Activated T-cell treated with anti-CD3 and anti-CD28 coated beads, Interleukin-2, amount 50 U/mL, for 4 hours (primary cell): Measurements from ENCODE around the gene SAMD10. TPM values are rescaled to one million over a fixed set of nuclear protein-coding genes. Genes with fewer than 3 reads are reported as not detected.
A peak's percentile ranks its signal among the peaks of the same experiment; 100 is the strongest.

Source experiments
- ATAC-seq, 2 donors: fragments of 200-7000 bp; cut with Tn5 transposase; one replicate each; pipeline ENCODE4 v1.10.0; 2021
- DNase-seq: peaks from one replicate; pipeline ENCODE4 v3.0.0-alpha.2; 2020
- H3K27me3 Mint-ChIP-seq: one replicate; pipeline ENCODE4 v1.8.0; 2021; ENCODE audit warnings: low read depth, mixed read lengths
- H3K36me3 Mint-ChIP-seq: one replicate; pipeline ENCODE4 v1.8.0; 2022; ENCODE audit warnings: mixed read lengths; ENCODE audit not compliant: insufficient read depth
- H3K4me1 Mint-ChIP-seq: one replicate; pipeline ENCODE4 v1.8.0; 2021; ENCODE audit warnings: low read depth, mixed read lengths
- H3K4me3 Mint-ChIP-seq: one replicate; pipeline ENCODE4 v1.8.0; 2021; ENCODE audit warnings: mild to moderate bottlenecking, moderate library complexity, mixed read lengths
- H3K9me3 Mint-ChIP-seq: one replicate; pipeline ENCODE4 v1.8.0; 2021; ENCODE audit warnings: mixed read lengths
- total RNA-seq, 3 donors: library from RNA; stranded (reverse); gene quantifications; one replicate each; pipeline ENCODE4 v1.2.1, GENCODE V29; 2021

The SAMD10 gene
- total RNA-seq, 3 donors from 2014 or later = 14.6 to 17.4 (median 16.8) TPM

DNA sequence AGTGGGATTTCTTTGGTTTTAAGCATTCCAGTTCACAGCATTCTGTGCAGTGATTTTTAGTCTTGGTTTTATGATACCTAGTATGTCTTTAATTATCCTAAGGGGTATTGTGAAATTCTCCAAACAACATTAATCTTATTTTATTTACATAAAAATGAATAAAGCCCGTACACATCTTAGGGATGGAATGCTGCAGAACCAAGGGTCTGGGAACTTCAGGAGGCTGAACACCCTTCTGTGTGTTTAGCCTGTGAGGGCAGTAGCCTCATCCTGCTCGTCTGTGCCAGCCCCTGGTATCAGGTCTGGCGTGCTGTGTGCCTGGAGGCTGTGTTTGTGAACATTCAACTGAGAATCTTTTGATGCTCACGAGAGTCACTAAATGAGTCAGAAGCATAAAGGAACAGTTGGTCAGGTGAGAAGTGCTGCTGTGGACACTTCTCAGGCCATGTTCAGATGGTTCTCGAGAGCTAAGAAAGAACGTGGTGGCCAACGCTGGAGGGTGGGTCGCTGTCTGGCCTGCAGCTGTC lies 31.3 kb upstream of the SAMD10 start:
- ATAC-seq (peak in 1 of 2 donors; percentile 38), DNase-seq (no peak)
- H3K4me1 Mint-ChIP-seq = peaks cover 54% of the 10 kb centered on the region
- no peak overlapping the region for H3K4me3 Mint-ChIP-seq
- no peaks in the 10 kb centered on the region for H3K9me3 Mint-ChIP-seq
- no peaks in the 10 kb centered on the region for H3K27me3 Mint-ChIP-seq
- H3K36me3 Mint-ChIP-seq = peaks cover 55% of the 10 kb centered on the region

DNA sequence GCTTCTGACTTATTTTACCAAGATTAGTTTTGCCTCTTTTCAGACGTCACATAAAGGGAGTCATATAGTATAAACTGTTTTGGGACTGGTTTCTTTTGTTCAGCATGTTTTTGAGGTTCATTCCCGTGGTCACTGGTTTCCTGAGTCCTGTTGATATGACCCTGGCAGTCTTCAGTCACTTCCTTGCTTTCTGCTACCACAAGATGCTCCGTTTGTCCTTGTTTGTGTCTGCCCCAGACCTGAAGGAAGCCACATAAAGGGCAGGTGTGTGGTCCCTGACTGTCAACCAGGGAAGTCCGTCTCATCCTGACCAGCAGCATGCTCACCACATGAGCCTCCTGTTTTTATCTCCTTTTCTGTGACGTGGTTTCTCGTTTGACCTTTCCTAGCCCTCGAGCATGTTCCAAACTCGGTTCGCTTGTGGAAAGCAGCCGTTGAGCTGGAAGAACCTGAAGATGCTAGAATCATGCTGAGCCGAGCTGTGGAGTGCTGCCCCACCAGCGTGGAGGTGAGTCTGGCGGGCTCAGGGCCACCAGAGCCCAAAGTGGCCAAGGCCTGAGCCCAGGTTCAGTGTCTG lies 30.5 kb upstream of the SAMD10 start:
- Mint-ChIP-seq H3K27me3 (no peaks in the 10 kb centered on the region), H3K4me1 (peaks cover 60% of the 10 kb centered on the region), H3K9me3 (no peaks in the 10 kb centered on the region), H3K4me3 (no peak overlapping the region), H3K36me3 (peaks cover 47% of the 10 kb centered on the region)
- DNase-seq (no peak), ATAC-seq (no peak)

DNA sequence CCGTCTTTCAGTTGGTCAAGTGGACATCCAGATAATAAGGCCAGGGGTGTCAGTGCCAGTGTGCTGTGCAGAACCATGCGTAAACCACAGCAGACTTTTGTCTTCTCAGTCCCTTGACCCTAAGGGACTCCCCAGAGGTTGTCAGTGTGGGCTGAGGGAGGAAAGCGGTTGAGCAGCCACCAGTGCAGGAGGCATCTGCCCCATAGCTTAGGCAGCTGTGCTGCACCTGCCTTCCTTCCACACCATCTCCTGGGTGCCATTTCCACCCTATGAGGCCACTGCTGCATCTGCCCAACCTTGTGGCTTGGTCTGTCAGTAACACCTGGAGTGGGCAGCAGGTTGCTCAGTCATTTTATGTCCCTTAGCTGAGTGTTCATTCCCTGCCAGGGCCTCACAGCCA lies 27.5 kb upstream of the SAMD10 start:
- H3K27me3 Mint-ChIP-seq = no peaks in the 10 kb centered on the region
- DNase-seq = no peak
- no peak overlapping the region for H3K4me3 Mint-ChIP-seq
- H3K36me3 Mint-ChIP-seq = peaks cover 43% of the 10 kb centered on the region
- H3K4me1 Mint-ChIP-seq = peaks cover 53% of the 10 kb centered on the region
- no peak for ATAC-seq
- no peaks in the 10 kb centered on the region for H3K9me3 Mint-ChIP-seq

DNA sequence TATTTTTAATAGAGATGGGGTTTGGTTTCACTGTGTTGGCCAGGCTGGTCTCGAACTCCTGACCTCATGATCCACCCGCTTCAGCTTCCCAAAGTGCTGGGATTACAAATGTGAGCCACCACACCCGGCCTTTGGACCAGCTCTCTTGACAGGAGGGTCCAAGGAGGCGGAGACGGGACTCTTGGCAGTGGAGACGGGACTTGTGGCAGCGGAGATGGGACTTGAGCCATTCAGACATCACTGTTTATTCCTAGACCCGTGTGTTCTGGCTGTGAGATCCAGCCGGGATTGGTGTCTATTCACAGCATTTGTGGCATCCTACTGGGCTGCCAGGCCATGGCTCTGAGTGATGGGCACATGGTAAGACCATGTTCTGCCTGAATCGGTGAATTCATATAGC lies 27.0 kb upstream of the SAMD10 start:
- DNase-seq (no peak), ATAC-seq (no peak)
- Mint-ChIP-seq H3K4me3 (no peak overlapping the region), H3K4me1 (peaks cover 55% of the 10 kb centered on the region), H3K27me3 (no peaks in the 10 kb centered on the region), H3K36me3 (peaks cover 45% of the 10 kb centered on the region), H3K9me3 (no peaks in the 10 kb centered on the region)

DNA sequence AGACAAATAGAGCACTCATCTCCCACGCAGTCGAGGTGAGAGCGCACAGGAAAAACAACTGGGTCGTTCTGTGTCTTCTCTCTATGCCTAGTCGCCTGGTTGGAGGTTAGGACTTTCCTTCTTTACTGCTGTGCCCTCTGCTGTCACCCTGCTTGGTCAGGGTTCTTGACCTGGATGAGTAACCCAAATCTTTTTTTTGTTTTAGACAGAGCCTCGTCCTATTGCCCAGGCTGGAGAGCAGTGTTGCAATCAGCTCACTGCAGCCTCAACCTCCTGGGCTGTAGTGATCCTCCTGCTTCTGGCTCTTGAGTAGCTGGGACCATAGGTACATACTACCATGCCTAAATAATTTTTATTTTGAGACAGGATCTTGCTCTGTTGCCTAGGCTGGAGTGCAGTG lies 26.0 kb upstream of the SAMD10 start:
- no peaks in the 10 kb centered on the region for H3K9me3 Mint-ChIP-seq
- H3K27me3 Mint-ChIP-seq = no peaks in the 10 kb centered on the region
- DNase-seq (no peak), ATAC-seq (no peak)
- peaks cover 46% of the 10 kb centered on the region for H3K4me1 Mint-ChIP-seq
- H3K4me3 Mint-ChIP-seq = no peak overlapping the region
- peaks cover 36% of the 10 kb centered on the region for H3K36me3 Mint-ChIP-seq

DNA sequence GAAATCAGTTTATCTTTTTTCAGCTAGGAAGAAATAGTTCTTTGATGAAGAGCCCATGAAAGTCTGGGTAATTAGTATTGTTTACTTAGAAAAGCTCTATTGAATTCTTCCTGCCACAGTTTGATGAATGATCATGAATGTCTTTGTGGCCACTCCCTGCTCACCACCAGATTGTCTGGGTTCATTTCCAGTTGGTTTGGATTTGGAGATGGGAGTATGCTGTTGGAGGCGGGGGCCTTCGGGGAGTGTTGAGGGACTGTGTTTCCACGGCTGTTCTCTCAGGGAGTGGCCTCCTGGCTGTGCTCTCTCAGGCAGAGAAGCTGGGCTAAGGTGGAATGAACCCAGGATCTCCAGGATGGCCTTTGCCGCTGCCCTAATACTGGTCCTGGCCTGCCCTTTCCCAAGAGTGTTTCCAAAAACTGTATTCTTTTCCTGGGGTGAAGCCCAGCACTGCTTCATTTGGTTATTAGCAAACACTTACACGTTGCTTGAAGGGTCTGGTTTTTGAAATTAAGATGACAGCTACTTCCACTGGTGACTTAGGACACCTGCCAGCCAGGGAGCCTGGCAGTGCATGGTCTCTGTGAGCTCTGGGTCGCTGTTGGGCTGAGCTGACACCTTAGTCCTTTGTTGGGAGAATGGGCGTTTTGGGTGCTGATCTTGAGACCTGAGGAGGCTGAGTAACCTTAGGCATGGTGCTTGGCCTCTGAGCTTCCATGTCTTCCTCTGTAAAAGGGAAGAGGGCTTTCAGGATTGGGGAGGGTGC lies 24.7 kb upstream of the SAMD10 start:
- Mint-ChIP-seq H3K9me3 (no peaks in the 10 kb centered on the region), H3K27me3 (no peaks in the 10 kb centered on the region), H3K4me1 (peaks cover 35% of the 10 kb centered on the region), H3K4me3 (no peak overlapping the region), H3K36me3 (peaks cover 34% of the 10 kb centered on the region)
- ATAC-seq (no peak), DNase-seq (no peak)

DNA sequence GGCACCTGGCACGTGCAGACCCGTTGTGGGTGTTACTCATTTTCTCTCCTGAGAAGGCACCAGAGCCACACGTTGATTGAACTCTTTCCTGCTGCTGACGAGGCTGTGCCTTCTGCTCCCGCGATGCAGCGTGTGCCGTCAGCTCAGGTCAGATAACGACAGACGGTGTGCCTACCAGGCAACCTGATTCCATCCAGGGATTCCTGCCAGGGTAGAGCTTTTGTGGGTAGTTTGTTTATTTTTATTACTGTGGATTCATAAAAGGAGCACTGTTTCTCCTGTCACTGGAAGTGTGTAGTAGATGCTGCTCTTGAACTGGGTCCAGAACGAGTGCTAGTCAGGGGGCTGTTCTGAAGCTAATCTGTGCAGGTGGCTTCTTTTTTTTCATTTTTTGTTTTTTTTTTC lies 22.2 kb upstream of the SAMD10 start:
- no peak for ATAC-seq
- DNase-seq = no peak
- H3K36me3 Mint-ChIP-seq = peaks cover 31% of the 10 kb centered on the region
- H3K4me1 Mint-ChIP-seq = peaks cover 22% of the 10 kb centered on the region
- no peaks in the 10 kb centered on the region for H3K9me3 Mint-ChIP-seq
- H3K27me3 Mint-ChIP-seq = no peaks in the 10 kb centered on the region
- H3K4me3 Mint-ChIP-seq = no peak overlapping the region

DNA sequence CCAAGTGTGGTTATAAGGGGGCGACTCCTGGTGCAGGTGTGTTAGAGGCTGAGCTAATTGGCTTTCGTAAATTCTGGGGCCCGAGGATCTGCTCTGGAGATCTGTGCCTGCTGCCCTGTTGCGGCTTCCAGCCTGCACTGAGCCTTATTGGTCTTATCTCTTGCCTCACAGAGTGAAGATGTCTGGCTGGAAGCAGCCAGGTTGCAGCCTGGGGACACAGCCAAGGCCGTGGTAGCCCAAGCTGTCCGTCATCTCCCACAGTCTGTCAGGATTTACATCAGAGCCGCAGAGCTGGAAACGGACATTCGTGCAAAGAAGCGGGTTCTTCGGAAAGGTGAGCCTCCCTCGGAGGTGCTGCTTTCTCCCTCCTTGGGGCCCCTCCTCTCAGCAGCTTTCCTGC lies 21.5 kb upstream of the SAMD10 start:
- H3K36me3 Mint-ChIP-seq = peaks cover 30% of the 10 kb centered on the region
- H3K9me3 Mint-ChIP-seq = no peaks in the 10 kb centered on the region
- no peak for DNase-seq
- H3K27me3 Mint-ChIP-seq = no peaks in the 10 kb centered on the region
- ATAC-seq = no peak
- H3K4me3 Mint-ChIP-seq = no peak overlapping the region
- peaks cover 21% of the 10 kb centered on the region for H3K4me1 Mint-ChIP-seq

DNA sequence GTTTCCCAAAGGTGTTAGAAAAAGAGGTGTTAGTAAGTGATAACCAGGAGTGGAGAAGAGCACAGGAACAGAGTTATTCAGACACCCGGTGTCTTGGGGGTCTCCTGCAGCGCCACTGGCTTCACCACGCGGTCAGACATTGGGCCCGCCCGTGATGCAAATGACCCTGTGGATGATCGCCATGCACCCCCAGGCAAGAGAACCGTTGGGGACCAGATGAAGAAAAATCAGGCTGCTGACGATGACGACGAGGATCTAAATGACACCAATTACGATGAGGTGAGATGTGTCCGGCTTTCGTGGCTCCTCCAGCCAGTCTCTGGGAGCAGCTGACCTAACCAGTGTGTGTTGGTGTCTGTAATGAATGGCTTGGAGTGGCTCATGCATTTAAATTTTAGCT lies 3.5 kb upstream of the SAMD10 start:
- DNase-seq (no peak), ATAC-seq (no peak)
- no peaks in the 10 kb centered on the region for H3K27me3 Mint-ChIP-seq
- H3K36me3 Mint-ChIP-seq = peaks cover 30% of the 10 kb centered on the region
- H3K9me3 Mint-ChIP-seq = no peaks in the 10 kb centered on the region
- peak overlapping the region; percentile 49 for H3K4me3 Mint-ChIP-seq
- H3K4me1 Mint-ChIP-seq = peaks cover 42% of the 10 kb centered on the region

DNA sequence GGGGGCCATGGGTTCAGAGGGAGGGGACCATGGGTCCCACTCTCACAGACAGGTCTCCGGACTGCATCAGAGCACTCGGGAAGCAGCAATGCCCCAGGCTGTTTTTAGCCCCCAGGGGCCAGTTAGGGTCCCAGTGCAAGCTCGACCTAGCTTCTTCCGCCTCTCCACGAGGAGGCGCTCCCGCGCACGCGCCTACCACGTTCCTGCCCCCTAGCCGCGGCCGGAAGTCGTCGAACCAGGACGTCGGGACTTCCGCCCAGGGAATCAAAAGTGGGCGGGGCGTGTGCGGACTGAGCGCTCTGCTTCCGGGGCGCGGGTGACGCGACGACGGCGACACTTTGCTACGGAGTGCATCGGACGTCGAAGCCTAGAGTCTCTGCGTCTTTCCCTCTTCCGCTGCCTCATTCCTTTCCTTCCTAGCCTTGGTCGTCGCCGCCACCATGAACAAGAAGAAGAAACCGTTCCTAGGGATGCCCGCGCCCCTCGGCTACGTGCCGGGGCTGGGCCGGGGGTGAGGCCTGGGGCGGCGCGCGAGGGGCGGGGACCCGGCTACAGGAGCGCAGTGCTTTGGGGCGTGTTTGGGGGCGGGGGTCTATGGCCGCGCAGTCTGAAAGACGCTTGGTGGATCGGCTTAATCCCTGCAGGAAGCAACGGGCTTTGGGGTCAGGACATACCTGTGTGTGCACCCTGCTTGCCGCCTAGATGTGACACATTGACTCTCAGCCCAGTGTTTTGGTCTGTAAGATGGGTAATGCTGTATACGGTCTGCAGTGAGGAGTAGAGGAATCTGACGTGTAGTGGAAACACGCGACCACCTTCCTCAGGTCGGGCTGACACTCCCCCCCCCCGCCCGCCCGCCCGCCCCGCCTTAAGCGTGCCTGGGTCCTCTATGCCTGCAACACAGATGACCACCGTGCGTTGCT lies 1.6 kb upstream of the SAMD10 start, which contains the start of gene PRPF6:
Gene PRPF6 (plus strand): TSS at position 327 of the 923 bp plus-strand sequence. CDS start 114 bp downstream, at position 441.
- ATAC-seq (peak; percentile 53 to 65), DNase-seq (peak; percentile 93)
- peaks cover 28% of the 10 kb centered on the region for H3K36me3 Mint-ChIP-seq
- H3K27me3 Mint-ChIP-seq = no peaks in the 10 kb centered on the region
- H3K4me3 Mint-ChIP-seq = peak within 1 kb of the TSS; percentile 90
- peaks cover 60% of the 10 kb centered on the region for H3K4me1 Mint-ChIP-seq
- no peaks in the 10 kb centered on the region for H3K9me3 Mint-ChIP-seq

DNA sequence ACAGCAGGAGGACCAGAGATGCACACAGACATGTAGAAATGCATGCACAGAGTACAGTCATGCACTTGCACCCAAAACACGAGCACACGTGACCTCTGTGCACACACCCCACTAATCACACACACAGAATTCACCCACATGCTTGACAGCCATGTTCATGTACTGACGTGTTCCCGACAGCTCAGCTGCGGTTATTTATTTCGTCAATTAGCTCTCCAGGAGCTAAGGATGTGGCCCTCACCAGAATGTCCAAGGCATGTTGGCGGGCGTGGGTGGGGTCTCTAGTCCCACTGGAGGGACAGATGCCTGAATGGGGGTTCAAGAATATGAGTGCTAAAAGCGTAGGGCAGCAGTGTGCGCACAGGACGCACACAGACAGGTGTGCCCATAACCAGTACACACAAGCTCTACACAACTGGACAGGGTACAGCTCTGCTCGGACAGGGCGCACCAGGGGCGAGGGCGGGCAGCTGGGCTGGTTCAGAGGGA lies 919 bp upstream of the SAMD10 start:
- H3K27me3 Mint-ChIP-seq = no peaks in the 10 kb centered on the region
- no peaks in the 10 kb centered on the region for H3K9me3 Mint-ChIP-seq
- peaks cover 61% of the 10 kb centered on the region for H3K4me1 Mint-ChIP-seq

DNA sequence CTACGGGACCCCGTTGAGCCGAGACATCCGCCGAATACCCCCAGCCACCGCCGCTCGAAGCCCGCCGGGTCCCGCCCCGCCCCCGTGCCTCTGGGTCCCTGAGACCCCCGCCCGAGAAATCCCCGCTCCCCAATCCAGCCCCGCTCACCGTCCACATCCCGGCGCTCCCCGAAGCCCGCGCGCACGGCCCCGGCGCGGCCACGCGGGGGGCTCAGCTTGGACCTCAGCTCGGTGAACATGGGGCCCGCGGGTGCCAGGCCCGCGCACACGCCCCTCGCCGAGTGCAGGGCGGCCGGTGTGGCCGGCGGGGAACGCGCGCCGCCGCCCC lies 249 bp downstream of the SAMD10 start:
- DNase-seq (no peak), ATAC-seq (no peak)
- peaks cover 23% of the 10 kb centered on the region for H3K36me3 Mint-ChIP-seq
- no peaks in the 10 kb centered on the region for H3K9me3 Mint-ChIP-seq
- H3K4me3 Mint-ChIP-seq = peak overlapping the region; percentile 80
- no peaks in the 10 kb centered on the region for H3K27me3 Mint-ChIP-seq
- peaks cover 59% of the 10 kb centered on the region for H3K4me1 Mint-ChIP-seq

More for the DNA sequence above, 919 bp upstream of the SAMD10 start:
- DNase-seq (no peak), ATAC-seq (peak; percentile 20 to 35)
- Mint-ChIP-seq H3K36me3 (peaks cover 25% of the 10 kb centered on the region), H3K4me3 (peak overlapping the region; percentile 90)

DNA sequence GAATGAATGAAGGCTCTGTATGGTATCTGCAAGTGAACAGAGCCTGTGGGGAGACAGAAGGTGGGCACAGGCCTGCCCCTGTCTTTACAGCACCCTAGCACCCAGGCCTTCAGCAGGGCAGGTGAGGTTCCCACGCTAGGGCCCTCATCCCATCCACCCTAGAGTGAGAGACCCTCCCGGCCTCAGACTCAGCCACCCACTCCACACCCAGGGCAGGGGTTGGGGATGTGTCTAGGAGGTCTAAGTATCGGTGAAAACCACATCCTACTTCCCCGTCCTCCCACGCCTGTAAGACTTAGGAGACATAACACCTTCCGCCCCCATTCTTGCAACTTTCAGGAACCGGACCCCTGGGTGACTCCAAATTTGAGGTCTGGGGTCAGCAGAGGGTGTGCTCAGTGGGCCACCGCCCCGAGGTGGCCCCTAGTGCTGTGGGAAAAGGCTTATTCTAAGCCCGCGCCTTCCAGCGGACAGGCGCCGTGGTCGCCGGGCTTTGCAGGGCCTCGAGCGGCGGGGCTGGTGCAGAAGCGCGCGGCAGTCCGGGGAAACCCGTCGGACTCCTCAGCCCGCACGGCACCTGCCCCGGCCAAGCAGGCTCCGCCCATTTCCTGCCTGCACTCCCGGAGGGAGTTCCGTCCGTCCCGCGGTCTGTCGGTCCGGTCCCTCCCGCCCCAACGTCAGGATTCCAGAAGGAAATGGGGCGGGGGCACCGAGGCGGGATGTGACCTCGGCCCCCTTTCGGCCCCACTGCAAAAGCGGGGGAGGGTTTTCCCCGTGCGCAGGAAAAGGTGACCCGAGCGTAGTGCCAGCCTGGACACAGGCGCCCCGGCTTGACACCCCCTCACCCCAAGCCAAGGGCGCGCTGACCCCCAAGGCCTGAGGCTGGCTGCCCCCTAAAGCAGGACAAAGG lies 868 bp downstream of the SAMD10 start:
- Mint-ChIP-seq H3K4me1 (peaks cover 62% of the 10 kb centered on the region), H3K4me3 (peak overlapping the region; percentile 80), H3K9me3 (no peaks in the 10 kb centered on the region), H3K27me3 (no peaks in the 10 kb centered on the region), H3K36me3 (peaks cover 25% of the 10 kb centered on the region)
- DNase-seq (no peak), ATAC-seq (peak; percentile 3 to 10)
